GM21786 (cell line): Measurements from ENCODE around the gene DGLUCY.
"Not testable (repeated sequence)": the region's sequence is repeated elsewhere in the genome, so short reads cannot be mapped to it uniquely, and the experiment has no call there.

Experiments
- ATAC-seq: cut with Tn5 transposase; IDR thresholded peaks from one replicate; pipeline ENCODE4 v1.9.1; 2021; ENCODE audit not compliant: unreplicated experiment

DGLUCY gene

DNA sequence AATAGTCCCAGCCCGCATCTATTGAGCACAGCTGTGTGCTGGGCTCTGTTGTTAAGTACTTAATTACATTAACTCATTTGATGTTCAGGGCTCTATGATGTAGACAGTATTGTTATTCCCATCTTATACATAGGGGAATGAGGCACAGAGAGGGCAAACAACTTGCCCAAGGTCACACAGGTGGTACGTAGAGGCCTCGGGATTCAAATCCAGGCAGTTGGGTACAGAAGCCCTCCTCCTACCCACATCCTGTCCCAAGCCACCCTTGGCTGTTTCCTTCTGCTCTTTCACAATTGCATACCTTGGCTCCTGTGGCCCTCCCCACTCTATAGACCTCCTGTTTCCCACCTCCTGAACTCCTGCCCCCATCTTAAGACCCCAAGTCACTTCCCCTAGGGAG is 140.6 kb downstream of the DGLUCY start:
- ATAC-seq, result no peak

DNA sequence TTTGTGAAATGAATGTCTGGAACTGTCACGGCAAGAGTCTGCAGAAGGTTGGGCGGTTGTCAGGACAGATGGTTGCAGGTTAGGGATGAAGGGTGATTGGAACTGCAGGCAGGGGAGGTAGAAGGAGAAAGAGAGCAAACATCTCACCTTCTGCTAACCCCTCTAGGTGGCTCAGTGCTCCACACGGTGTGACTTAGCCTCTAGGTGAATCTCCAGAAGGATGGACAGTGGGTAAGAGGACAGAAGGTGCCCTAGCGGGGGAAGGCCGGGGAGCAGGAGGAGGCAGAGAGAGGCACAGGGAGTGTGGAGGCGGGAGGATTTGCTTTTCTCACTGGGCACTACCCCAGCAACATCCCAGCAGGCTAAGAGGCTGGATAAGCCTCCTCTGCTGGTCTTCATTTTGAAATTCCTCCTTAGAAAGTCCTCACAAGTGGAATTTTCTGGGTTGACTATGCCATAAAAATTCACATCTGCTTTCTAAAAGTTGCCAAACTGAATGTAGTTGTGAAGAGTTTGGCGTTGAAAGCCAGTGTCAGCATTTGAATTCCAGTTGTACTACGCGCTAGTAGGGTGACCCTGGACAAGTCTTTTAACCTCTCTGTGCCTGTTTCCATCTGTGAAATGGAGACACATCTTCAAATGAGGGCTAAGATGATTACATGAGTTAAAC is 141.3 kb downstream of the DGLUCY start:
- ATAC-seq, result no peak

- no peak for ATAC-seq
Measured at GRCh38 chr14:91256661-91257060, 142.8 kb downstream of the DGLUCY start.

DNA sequence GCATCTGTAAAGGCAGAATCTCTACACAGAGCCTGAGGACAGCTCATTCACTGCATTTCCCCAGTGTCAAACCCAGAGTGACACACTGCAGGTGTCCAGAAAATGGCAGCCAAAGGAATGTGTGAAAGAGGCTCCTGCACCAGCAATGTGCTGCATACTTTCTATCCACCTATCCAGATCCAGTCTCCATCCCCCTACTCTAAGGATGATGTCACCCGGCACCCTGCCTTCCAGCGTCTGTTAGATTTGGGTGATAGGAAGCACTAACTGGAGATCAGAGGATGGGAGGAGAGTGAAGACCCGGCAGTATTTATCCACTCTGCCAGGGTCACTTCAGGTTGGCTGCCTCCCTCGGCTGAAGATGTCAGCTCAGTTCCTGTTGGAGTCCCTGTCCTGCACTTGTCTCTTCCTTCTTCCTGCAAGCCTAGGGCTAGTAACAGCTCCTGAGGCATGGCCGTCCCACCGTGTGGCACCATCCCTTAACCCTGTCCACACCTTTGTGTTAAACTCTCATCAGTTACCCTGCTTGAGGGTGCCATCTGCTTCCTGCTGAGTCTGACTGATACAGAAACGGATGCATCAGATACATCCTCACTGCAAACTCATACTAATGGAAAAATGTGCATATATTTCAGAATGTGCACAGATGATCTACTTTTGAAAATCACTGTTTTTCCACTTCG is 143.6 kb downstream of the DGLUCY start:
- ATAC-seq, result no peak

DNA sequence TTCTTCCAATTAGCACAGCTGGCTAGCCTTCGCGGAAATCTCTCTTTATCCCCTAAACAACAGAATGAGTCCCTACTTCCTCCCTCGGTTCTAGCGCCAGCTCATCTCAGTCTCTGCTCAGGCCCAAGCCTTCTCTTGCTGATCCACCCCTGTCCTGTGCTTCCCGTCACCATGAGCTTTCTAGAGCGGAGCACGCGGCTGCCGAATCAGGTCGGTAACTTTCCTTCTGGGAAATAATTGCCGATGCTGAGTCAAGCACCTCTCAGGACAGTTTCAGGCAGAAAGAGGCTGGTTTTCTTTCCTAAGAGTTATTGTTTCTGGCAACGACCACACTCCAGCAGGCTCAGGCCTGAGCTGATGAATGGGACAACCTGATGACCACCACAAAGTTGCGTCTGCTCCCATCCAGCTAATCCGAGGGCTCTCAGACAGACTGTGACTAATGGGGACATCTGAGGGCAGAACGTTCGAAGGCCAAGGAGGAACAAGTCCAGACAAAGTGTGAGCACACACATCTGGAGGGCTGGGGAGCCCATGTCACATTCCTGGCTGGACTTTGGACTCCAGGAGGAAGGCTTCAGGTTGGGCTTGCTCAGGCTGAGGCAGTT is 144.2 kb downstream of the DGLUCY start:
- ATAC-seq, result no peak

- no peak for ATAC-seq
Measured at GRCh38 chr14:91258876-91259275, 145.0 kb downstream of the DGLUCY start.

GRCh38 chr14:91261115-91261514 is 147.2 kb downstream of the DGLUCY start:
- no peak for ATAC-seq

- ATAC-seq, result no peak
Measured at GRCh38 chr14:91261986-91262549, 148.2 kb downstream of the DGLUCY start.

DNA sequence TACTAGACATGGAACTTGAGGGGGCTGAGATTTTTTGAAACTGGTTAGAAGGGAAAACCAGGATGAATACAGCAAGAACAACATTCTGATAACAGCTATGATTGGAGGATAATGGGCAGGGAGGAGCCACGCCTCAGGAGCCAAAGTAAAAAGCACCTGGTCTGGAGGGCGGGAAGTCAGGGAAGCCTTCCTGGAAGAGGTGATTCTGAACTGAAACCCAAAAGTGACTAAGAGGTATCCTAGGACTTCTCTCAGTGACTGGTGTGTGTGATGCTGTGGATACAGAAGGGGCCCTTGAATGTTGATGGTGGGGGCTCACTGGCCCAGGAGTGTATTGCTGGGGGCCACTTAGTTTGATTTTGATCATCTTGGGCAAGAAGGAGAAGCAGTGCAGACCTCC is 149.5 kb downstream of the DGLUCY start:
- no peak for ATAC-seq

- ATAC-seq, result no peak
Measured at GRCh38 chr14:91264151-91265150, 150.6 kb downstream of the DGLUCY start.

DNA sequence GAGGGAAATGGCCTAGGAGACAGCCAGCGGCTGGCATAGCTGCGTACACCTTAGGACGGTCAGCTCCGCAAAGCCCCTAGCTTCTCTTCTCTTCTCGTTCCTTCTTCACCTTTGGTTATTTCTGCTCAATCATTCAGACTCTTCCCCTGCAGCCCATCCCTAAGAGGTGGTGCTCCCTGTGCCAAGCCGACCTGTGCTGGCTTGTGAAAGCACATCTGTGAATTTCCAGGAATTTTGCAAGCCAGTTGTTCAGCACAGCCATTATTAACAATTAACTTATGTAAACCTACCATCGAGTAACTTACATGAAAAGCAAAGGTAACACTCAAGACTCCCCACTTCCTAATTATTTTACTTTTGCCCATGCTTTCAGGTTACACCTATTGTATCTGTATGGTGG is 151.5 kb downstream of the DGLUCY start:
- ATAC-seq, result no peak

DNA sequence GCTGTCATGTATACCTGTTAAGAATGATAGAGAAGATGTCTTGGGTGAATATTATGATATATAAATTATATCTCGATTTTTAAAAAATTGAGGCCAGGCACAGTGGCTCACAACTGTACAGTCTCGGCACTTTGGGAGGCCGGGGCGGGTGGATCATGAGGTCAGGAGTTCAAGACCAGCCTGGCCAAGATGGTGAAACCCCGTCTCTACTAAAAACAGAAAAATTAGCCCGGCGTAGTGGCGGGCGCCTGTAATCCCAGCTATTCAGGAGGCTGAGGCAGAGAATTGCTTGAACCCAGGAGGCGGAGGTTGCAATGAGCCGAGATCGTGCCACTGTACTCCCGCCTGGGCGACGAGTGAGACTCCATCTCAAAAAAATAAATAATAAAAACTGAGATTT is 152.4 kb downstream of the DGLUCY start:
- ATAC-seq, result not testable (repeated sequence)

GRCh38 chr14:91267965-91268437 is 154.1 kb downstream of the DGLUCY start:
- no peak for ATAC-seq

DNA sequence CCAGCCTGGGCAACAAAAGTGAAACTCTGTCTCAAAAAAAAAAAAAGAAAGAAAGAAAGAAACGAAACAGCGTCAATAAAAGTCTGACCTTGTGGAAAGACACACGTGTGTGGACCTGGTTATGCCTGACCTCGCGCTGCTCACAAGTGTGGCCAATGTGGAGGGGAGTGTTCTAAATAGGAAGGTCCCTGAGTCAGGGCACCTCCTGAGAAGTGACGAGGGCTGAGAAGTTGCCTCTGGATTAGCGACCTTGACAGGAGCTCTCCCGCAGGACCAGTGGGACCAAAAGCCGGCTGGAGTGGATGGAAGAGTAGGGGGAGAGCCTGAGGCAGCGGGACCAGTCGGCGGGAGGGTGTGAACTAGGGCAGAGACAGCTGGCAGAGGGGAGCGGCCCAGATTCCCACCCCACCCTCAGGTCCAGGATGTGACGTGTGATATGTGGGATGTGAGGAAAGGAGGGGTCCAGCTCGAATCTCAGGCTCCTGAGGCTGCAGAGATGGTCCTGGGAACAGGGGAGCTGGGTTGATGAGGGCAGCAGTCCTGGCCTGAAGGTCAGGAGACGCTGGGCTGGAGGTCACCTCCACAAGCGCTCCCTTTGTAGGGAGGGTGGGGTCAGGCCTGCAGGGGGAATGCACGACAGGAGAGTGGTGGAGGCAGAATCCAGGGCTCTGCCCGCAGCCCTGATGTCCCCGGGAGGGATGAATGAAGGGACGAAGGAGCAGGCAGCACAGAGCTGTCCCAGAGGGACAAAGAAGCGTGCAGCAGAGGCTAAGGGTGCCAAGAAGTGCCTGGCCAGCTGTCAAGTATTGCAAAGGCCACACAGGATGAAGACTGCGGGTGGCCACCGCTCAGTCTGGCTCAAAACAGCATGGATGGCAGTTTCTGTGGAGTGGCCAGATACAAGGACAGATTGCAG is 155.5 kb downstream of the DGLUCY start:
- ATAC-seq, result no peak

DNA sequence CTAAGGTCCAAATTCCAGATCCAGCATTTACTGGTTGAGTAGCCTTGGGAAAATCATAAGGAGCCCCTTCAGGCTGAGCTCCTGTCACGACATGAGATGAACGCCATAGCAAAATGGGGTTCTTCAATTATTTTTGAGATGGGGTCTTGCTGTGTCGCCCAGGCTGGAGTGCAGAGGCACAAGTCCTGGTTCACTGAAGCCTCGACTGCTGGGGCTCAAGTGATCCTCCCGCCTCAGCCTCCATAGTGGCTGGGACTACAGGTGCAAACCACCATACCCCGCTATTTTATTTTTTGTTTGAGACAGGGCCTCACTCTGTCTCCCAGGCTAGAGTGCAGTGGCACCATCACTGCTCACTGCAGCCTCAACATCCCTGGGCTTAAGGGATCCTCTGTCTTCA is 156.3 kb downstream of the DGLUCY start:
- ATAC-seq, result no peak

GRCh38 chr14:91270619-91271018 is 156.7 kb downstream of the DGLUCY start:
- ATAC-seq, result no peak

GRCh38 chr14:91271639-91272038 is 157.8 kb downstream of the DGLUCY start:
- no peak for ATAC-seq

DNA sequence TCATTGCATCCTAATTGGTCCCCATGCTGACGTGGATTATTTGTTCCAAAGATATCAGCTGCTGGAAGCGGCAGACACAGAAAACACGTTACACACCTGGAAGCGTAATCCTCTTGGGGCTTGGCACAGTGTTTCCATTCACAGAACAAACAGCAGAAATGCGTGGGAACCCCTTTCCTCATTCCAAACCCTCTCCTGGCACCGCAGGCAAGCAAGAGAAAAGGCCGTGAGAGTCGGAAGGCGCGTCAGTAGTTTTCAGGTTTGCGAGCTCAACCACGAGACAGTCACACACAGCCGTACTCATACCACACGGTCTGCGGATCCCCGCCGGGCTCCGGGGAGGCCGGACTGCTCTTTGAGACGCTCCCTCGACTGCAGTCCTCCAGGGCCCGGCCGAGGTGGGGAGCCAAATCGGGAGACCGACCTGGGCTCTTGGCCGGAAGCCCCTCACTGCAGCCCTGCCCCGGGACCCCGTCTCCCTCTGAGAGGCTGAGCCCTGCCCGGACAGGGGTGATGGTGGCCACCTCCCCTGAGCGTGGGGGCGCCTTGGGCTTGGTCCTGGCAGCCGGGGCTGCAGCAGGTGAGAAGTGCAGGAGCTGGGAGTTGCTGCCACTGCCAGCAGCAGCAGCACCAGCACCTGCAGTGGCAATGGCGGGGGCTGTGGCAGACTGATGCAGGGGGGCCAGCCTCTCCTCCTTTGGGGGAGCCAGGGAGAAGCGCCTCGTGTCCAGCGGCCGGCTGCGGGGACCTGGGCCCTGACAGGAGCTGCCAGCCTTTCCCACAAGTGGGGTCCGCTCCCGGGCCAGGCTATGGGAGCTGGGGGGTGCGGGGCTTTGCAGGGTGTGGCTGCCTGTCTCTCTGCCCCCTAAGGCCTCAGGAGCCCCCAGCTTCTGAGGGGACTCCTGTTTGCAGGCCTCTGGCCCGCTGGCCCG is 158.7 kb downstream of the DGLUCY start:
- ATAC-seq, result no peak
